KMS-11 (cell line): Measurements from ENCODE around the gene RNF14.

Experiments used
- H2AFZ ChIP-seq: fragments of 200-600 bp; sonication (generic); 2 replicates; pipeline ENCODE4 v1.6.1; 2016; ENCODE audit warnings: antibody characterized with exemption, mixed run types, low read depth
- H3K27ac ChIP-seq: fragments of 200-600 bp; sonication (generic); 2 replicates; pipeline ENCODE4 v1.6.1; 2016; ENCODE audit warnings: mild to moderate bottlenecking, mixed run types
- H3K27me3 ChIP-seq: fragments of 200-600 bp; sonication (generic); 2 replicates; pipeline ENCODE4 v1.6.1; 2017; ENCODE audit warnings: mild to moderate bottlenecking, low read depth, mixed run types, moderate library complexity; ENCODE audit not compliant: insufficient read depth
- H3K36me3 ChIP-seq: fragments of 200-600 bp; sonication (generic); 2 replicates; pipeline ENCODE4 v1.6.1; 2017; ENCODE audit warnings: mild to moderate bottlenecking, mixed run types; ENCODE audit not compliant: insufficient read depth
- H3K4me1 ChIP-seq: fragments of 200-600 bp; sonication (generic); 2 replicates; pipeline ENCODE4 v1.6.1; 2016; ENCODE audit warnings: mild to moderate bottlenecking, low read depth, mixed run types; ENCODE audit not compliant: poor library complexity, severe bottlenecking
- H3K4me2 ChIP-seq: fragments of 200-600 bp; sonication (generic); 2 replicates; pipeline ENCODE4 v1.7.0; 2016; ENCODE audit warnings: mild to moderate bottlenecking, mixed run types
- H3K4me3 ChIP-seq: fragments of 200-600 bp; sonication (generic); IDR thresholded peaks from 2 replicates; pipeline ENCODE4 v1.6.1; 2017; ENCODE audit warnings: low read depth, low read length, mixed read lengths; ENCODE audit not compliant: insufficient read depth
- H3K79me2 ChIP-seq: fragments of 200-600 bp; sonication (generic); 2 replicates; pipeline ENCODE4 v1.6.1; 2016; ENCODE audit warnings: low read depth, mixed run types; ENCODE audit not compliant: insufficient read depth
- H3K9ac ChIP-seq: fragments of 200-600 bp; sonication (generic); 2 replicates; pipeline ENCODE4 v1.6.1; 2016; ENCODE audit warnings: mild to moderate bottlenecking, mixed run types
- H4K20me1 ChIP-seq: fragments of 200-600 bp; sonication (generic); 2 replicates; pipeline ENCODE4 v1.6.1; 2016; ENCODE audit warnings: mild to moderate bottlenecking, mixed run types; ENCODE audit not compliant: insufficient read depth
- CTCF ChIP-seq: fragments of 200-600 bp; sonication (generic); conservative IDR thresholded peaks from 2 replicates; pipeline ENCODE4 v1.6.1; 2017; ENCODE audit warnings: low read depth, mild to moderate bottlenecking, antibody characterized with exemption, low read length, moderate library complexity, mixed read lengths

RNF14 gene

DNA sequence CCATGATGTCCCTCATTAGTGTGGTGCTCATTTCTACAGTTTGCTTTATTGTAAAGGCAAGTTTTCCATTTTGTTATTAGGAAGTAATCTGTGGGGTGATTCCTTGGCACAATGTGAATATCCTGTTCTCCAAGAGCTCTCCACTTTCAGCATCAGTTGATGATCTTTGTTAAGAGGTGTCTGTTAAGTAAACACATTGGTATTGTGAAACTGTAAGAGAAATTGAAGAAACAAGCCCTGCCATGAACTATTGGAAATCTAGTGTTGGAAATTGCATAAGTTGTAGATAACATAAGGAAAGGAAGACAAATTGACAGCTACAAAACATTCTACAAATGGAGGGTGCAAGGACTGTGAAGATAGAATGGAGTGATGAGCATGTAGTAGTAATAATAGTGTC is 17.2 kb downstream of the RNF14 start:
- TF ChIP-seq CTCF = no peak
- Histone ChIP-seq H4K20me1 (no peaks in the 10 kb centered on the region), H2AFZ (no peak overlapping the region), H3K4me3 (no peak overlapping the region), H3K27me3 (no peaks in the 10 kb centered on the region), H3K9ac (no peak overlapping the region), H3K79me2 (no peaks in the 10 kb centered on the region), H3K4me1 (peaks cover 2% of the 10 kb centered on the region), H3K4me2 (no peak overlapping the region), H3K36me3 (no peaks in the 10 kb centered on the region), H3K27ac (no peak overlapping the region)

DNA sequence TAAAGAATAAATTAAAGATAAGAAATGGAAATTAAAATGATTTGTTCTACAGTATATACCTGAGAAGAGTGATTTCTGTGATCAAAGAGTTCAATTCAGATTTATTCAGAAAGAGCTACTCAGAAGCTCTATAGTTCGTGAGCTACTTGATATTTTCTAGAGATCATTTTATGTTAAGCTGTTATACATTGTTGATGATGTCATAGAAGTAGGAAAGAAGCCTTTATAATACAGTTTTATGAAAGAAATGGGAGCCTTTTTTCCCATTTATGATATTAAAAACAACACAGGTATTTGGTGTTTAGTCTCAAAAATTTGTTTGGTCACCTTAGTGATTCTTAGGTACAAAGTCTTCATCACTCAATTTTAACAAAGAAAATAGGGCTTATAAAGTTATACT is 20.8 kb downstream of the RNF14 start:
- no peaks in the 10 kb centered on the region for H4K20me1 ChIP-seq
- no peak overlapping the region for H3K4me3 ChIP-seq
- no peaks in the 10 kb centered on the region for H3K27me3 ChIP-seq
- no peak overlapping the region for H3K4me2 ChIP-seq
- peaks cover 8% of the 10 kb centered on the region for H3K4me1 ChIP-seq
- no peaks in the 10 kb centered on the region for H3K79me2 ChIP-seq
- no peak overlapping the region for H2AFZ ChIP-seq
- no peak overlapping the region for H3K27ac ChIP-seq
- TF ChIP-seq CTCF = no peak
- no peak overlapping the region for H3K9ac ChIP-seq
- no peaks in the 10 kb centered on the region for H3K36me3 ChIP-seq

- H3K9ac ChIP-seq = no peak overlapping the region
- no peaks in the 10 kb centered on the region for H4K20me1 ChIP-seq
- no peaks in the 10 kb centered on the region for H3K27me3 ChIP-seq
- H3K4me1 ChIP-seq = peaks cover 8% of the 10 kb centered on the region
- H3K79me2 ChIP-seq = no peaks in the 10 kb centered on the region
- H3K4me3 ChIP-seq = no peak overlapping the region
- H2AFZ ChIP-seq = no peak overlapping the region
- TF ChIP-seq CTCF = peak; percentile 84
- H3K4me2 ChIP-seq = no peak overlapping the region
- no peak overlapping the region for H3K27ac ChIP-seq
- H3K36me3 ChIP-seq = no peaks in the 10 kb centered on the region
Observed at GRCh38 chr5:141992349-141992963, 23.6 kb downstream of the RNF14 start.

DNA sequence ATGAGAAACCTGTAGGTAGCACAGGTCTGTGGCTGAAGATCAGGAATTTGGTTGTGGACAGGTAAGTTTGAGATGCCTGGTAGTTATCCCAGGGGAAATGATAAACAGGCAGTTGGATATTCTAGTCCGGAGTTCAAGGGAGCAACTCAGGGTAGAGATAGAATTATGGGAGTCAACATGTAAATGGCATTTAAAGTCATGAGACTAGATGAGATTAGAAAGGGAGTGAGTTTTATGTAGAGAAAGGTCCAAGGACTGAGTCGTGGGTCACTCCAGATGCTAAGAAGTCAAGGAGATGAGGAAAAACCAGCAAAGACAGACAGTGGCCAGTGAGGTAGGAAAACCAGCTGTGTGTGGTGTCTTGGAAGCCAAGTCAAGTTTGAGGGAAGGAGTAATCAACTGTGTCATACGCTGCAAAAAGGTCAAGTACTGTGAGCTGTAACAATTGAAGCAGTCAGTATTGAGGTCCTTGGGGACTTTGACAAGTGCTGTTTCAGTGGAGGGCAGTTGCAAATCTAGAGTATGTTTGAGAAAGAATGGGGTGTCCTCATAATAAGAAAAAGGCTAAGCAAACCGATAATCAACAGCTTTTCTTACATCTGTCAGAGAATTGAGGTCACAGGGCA is 25.7 kb downstream of the RNF14 start:
- peaks cover 8% of the 10 kb centered on the region for H3K4me1 ChIP-seq
- no peaks in the 10 kb centered on the region for H3K36me3 ChIP-seq

More for the DNA sequence above, 25.7 kb downstream of the RNF14 start:
- Histone ChIP-seq H2AFZ (no peak overlapping the region), H3K9ac (no peak overlapping the region), H3K79me2 (no peaks in the 10 kb centered on the region), H3K27me3 (no peaks in the 10 kb centered on the region), H3K27ac (no peak overlapping the region), H3K4me3 (no peak overlapping the region), H4K20me1 (no peaks in the 10 kb centered on the region), H3K4me2 (no peak overlapping the region)
- TF ChIP-seq CTCF = no peak
